Omental fat pad (tissue), 4 donors: ENCODE results near the gene KCNV2. TPM values are rescaled to one million over a fixed set of nuclear protein-coding genes. Genes with fewer than 3 reads are reported as not detected.

ENCODE experiments used
- ATAC-seq: fragments of 150-250 bp; one replicate; pipeline ENCODE4 v1.9.1; 2016; ENCODE audit warnings: mild to moderate bottlenecking, moderate library complexity; ENCODE audit not compliant: low FRiP score
- DNase-seq: peaks from one replicate; pipeline ENCODE4 v3.0.0-alpha.2; 2019; ENCODE audit warnings: low spot score
- CTCF ChIP-seq, 3 donors: fragments of 450-650 bp; IDR thresholded peaks; one replicate each; pipeline ENCODE4 v1.5.1; 2016 to 2017; ENCODE audit warnings: antibody characterized with exemption in 3 of 3, mild to moderate bottlenecking in 3 of 3, moderate library complexity in 2 of 3
- total RNA-seq, 4 donors: library from RNA; depleted of rRNA; stranded (reverse); fragments of >200 nt; gene quantifications; one replicate each; pipeline ENCODE4 v1.1.0, GENCODE V29; 2016

KCNV2 gene
- total RNA-seq, 4 donors from 2014 or later: not detected

DNA sequence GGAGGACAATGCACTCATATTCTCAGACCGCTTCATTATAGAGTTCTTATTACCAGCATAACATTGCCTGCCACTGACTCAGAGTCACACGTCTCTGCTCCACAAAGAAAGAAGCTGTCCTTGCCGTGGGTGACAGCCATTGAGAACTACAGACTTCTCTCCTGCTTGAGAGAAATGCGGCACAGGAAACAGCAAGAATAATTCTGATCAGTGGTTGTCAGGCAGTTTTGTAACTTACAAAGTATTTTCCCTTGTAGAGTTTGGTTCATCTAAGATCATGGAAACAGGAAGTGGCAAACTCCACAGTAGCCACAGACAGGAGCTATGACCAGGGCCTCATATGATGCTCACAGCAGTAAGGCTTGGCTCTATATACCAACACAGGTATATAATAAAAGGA, 47.0 kb downstream of the KCNV2 start:
- ATAC-seq (no peak), DNase-seq (no peak)
- no peak for TF ChIP-seq CTCF (IDR thresholded peaks at IDR 0.05)

DNA sequence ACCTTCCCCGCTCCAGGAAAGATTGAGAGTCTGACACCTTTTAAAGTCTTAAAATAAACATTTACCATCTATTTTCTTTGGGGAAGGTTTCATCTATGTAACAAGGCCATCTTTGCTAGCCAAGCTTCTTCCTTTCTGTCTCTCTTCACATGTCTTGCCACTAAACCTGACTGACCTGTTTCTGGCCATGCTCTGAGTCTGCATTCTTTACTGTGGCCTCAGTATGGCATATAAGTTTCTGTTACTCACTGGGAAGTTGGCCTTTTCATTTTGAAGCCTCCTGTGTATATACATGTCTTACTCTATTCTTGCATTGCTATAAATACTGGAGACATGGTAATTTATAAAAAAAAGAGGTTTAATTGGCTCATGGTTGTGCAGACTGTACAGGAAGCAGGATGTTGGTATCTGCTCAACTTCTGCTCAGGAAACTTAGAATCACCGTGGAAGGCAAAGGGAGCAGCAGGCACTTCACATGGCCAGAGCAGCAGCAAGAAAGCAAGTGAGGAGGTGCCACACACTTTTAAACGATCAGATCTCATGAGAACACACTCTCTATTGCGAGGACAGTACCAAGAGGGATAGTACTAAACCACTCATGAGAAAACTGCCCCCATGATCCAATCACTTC, 48.1 kb downstream of the KCNV2 start:
- ATAC-seq: no peak
- no peak for DNase-seq
- TF ChIP-seq CTCF (IDR thresholded peaks at IDR 0.05): no peak

DNA sequence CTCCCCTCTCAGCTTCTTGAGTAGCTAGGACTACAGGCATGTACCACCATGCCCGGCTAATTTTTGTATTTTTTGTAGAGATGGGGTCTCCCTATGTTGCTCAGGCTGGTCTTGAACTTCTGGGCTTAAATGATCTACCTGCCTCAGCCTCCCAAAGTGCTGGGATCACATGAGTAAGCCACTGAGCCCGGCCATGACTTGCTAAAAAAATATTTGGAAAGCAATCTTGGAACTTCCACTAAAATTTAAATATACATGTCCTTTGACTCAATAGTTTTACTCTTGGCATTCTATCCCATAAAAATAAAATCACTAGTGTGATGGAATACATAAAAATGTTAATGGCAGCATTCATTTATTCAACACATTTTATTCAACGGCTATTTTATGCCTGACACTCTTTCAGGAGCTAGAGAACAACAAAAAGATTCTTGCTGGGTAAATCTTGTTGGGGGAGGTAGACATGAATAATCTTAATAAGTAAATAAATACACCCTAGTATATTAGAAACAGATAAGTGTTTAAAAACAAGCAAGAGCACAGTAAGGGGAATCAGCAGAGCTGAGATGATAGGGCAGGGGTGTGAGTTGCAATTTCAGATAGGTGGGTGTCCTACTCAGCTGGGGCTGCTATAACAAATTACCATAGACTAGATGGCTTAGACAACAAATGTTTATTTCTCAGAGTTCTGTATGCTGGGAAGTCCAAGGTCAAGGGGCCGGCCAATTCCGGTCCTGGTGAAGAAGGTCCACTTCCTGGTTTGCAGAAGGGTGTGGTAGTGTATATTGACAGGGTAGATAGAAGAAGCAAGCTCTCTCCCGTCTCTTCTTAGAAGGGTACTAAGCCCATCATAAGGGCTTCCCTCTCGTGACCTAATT, 50.7 kb downstream of the KCNV2 start:
- TF ChIP-seq CTCF (IDR thresholded peaks at IDR 0.05): no peak
- DNase-seq (no peak), ATAC-seq (no peak)

DNA sequence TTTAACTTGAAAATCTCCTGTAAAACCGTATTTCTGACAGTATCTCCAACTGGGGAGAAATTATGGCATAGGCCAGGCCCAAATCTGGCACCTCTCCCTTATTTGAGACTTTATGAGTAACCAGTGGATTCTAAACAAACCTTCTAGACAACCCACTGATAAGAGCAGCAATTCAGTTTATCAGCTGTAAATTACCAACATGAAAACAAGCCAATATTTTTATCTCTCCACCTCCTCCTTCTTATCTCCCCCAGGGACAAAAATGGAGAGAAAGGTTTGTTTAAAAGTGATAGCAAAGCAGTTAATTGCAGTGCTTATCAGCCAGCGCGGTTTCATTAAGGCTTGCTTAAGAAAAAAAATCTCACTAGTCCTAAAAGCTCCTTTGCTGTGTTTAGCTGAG, 53.8 kb downstream of the KCNV2 start:
- ATAC-seq (peak; percentile 66), DNase-seq (no peak)
- TF ChIP-seq CTCF (IDR thresholded peaks at IDR 0.05): no peak

- no peak for TF ChIP-seq CTCF (IDR thresholded peaks at IDR 0.05)
- ATAC-seq (no peak), DNase-seq (no peak)
Observed at GRCh38 chr9:2771661-2772060, 54.4 kb downstream of the KCNV2 start.

DNA sequence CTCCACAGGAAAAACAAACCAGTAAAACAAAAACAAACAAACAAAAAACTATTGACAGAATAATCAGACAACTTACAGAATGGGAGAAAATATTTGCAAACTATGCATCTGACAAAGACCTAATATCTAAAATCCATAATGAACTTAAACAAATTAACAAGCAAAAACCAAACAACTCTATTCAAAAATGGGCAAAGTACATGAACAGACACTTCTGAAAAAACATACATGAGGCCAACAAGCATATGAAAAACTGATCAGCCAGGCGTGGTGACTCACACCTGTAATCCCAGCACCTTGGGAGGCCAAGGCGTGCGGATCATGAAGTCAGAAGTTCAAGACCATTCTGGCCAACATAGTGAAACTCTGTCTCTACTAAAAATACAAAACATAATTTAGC, 60.1 kb downstream of the KCNV2 start:
- no peak for ATAC-seq
- no peak for TF ChIP-seq CTCF (IDR thresholded peaks at IDR 0.05)
- DNase-seq: no peak

DNA sequence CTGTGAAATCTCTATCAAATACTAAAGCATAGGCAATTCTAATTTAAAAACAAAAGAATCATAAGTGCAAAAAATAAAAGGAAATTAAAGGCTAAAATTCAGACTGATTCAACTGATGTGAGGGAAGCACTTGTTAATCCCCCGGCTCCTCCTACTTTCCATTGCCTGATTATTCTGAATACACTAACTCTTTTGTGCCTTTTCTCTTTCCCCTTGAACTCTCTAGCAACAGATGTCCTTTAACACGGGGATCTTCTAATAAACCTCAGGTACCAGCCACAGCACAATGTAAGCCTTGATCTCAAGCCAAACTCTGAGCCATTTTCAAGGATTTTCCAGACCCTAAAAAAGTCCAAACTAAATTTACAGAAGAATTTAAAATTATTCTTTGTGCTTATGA, 61.5 kb downstream of the KCNV2 start:
- no peak for TF ChIP-seq CTCF (IDR thresholded peaks at IDR 0.05)
- no peak for DNase-seq
- no peak for ATAC-seq
